Measurements from ENCODE around the gene ULBP3.

DNA sequence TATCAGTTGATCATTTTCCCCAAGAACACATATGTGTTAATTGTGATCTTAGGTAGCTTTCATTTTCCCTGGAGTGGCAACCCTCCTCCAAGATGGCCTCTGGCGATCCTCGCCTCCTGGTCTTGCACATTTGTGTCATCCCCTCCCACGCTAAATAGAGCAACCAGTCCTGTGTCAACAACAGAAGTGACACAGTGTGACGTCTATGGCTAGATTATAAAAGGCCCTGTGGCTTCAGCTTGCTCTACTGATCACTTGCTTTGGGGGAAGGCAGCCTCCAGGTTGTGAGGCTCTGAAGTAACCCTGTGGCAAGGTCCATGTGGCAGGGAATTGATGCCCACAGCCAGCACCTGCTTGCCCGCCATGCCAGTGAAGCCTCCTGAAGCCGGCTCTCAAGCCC, 43.3 kb upstream of the ULBP3 start:
- TF ChIP-seq, protein P1, sequence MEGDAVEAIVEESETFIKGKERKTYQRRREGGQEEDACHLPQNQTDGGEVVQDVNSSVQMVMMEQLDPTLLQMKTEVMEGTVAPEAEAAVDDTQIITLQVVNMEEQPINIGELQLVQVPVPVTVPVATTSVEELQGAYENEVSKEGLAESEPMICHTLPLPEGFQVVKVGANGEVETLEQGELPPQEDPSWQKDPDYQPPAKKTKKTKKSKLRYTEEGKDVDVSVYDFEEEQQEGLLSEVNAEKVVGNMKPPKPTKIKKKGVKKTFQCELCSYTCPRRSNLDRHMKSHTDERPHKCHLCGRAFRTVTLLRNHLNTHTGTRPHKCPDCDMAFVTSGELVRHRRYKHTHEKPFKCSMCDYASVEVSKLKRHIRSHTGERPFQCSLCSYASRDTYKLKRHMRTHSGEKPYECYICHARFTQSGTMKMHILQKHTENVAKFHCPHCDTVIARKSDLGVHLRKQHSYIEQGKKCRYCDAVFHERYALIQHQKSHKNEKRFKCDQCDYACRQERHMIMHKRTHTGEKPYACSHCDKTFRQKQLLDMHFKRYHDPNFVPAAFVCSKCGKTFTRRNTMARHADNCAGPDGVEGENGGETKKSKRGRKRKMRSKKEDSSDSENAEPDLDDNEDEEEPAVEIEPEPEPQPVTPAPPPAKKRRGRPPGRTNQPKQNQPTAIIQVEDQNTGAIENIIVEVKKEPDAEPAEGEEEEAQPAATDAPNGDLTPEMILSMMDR (IDR thresholded peaks at IDR 0.05): no peak
- TF ChIP-seq EZH2 (IDR thresholded peaks at IDR 0.05): no peak
